Karpas-422 (cell line): ENCODE measurements around the gene SLC16A10. TPM values are rescaled to one million over a fixed set of nuclear protein-coding genes. Genes with fewer than 3 reads are reported as not detected.

Experiments
- DNase-seq: peaks from one replicate; pipeline ENCODE4 v3.0.0-alpha.2; 2015
- H2AFZ ChIP-seq: fragments of 200-600 bp; sonication (generic); 2 replicates; pipeline ENCODE4 v1.6.1; 2014; ENCODE audit warnings: antibody characterized with exemption, low read length, mixed read lengths
- H3K27ac ChIP-seq: fragments of 200-600 bp; sonication (generic); 2 replicates; pipeline ENCODE4 v1.5.1; 2014; ENCODE audit warnings: mild to moderate bottlenecking, low read length, moderate library complexity
- H3K27me3 ChIP-seq: fragments of 200-600 bp; sonication (generic); 2 replicates; pipeline ENCODE4 v1.6.1; 2014; ENCODE audit warnings: low read length, mixed read lengths
- H3K36me3 ChIP-seq: fragments of 200-600 bp; sonication (generic); 2 replicates; pipeline ENCODE4 v1.6.1; 2014; ENCODE audit warnings: low read length, mixed read lengths; ENCODE audit not compliant: insufficient read depth
- H3K4me1 ChIP-seq: fragments of 200-600 bp; sonication (generic); 2 replicates; pipeline ENCODE4 v1.6.1; 2014; ENCODE audit warnings: mild to moderate bottlenecking, low read length, mixed read lengths
- H3K4me2 ChIP-seq: fragments of 200-600 bp; sonication (generic); 2 replicates; pipeline ENCODE4 v1.6.1; 2014; ENCODE audit warnings: low read length, low read depth, mild to moderate bottlenecking; ENCODE audit not compliant: poor library complexity, severe bottlenecking
- H3K4me3 ChIP-seq: fragments of 200-600 bp; sonication (generic); 2 replicates; pipeline ENCODE4 v1.5.1; 2014; ENCODE audit warnings: mild to moderate bottlenecking, antibody characterized with exemption, low read length, mixed read lengths
- H3K79me2 ChIP-seq: fragments of 200-600 bp; sonication (generic); 2 replicates; pipeline ENCODE4 v1.6.1; 2014; ENCODE audit warnings: mild to moderate bottlenecking, low read length, mixed read lengths
- H3K9ac ChIP-seq: fragments of 200-600 bp; sonication (generic); 2 replicates; pipeline ENCODE4 v1.6.0; 2014; ENCODE audit warnings: low read length
- H3K9me2 ChIP-seq: fragments of 200-600 bp; sonication (generic), shearing (Covaris generic); replicated peaks from 2 replicates; pipeline ENCODE4 v1.6.0; 2014; ENCODE audit warnings: mild to moderate bottlenecking, low read length, moderate library complexity; ENCODE audit not compliant: insufficient read depth
- H3K9me3 ChIP-seq: fragments of 300-700, 200-600 bp; sonication (generic); 2 replicates; pipeline ENCODE4 v1.6.1; 2014; ENCODE audit warnings: low read length, mixed read lengths
- H4K20me1 ChIP-seq: fragments of 200-600 bp; sonication (generic); 2 replicates; pipeline ENCODE4 v1.6.1; 2014; ENCODE audit warnings: mild to moderate bottlenecking, antibody characterized with exemption, low read length, low read depth; ENCODE audit not compliant: insufficient read depth
- total RNA-seq: library from RNA; depleted of rRNA; stranded (reverse); fragments of >200 nt; shearing (Covaris generic); gene quantifications from 2 replicates; pipeline ENCODE4 v1.2.3, GENCODE V29; 2014; ENCODE audit warnings: low replicate concordance

Gene SLC16A10
- total RNA-seq, 1 experiment from 2014 or later = 0.37 TPM

- no peaks in the 10 kb centered on the region for H3K9me2 ChIP-seq
- no peaks in the 10 kb centered on the region for H3K27me3 ChIP-seq
- H4K20me1 ChIP-seq = no peaks in the 10 kb centered on the region
- no peak overlapping the region for H3K27ac ChIP-seq
- no peak for DNase-seq
- H3K4me3 ChIP-seq = no peak overlapping the region
- peaks cover 72% of the 10 kb centered on the region for H3K79me2 ChIP-seq
- peaks cover 54% of the 10 kb centered on the region for H3K36me3 ChIP-seq
- peaks cover 19% of the 10 kb centered on the region for H3K4me1 ChIP-seq
- H2AFZ ChIP-seq = no peak overlapping the region
- H3K9me3 ChIP-seq = no peaks in the 10 kb centered on the region
- no peak overlapping the region for H3K9ac ChIP-seq
- H3K4me2 ChIP-seq = no peak overlapping the region
Observed at GRCh38 chr6:111270121-111270520, 182.8 kb downstream of the SLC16A10 start.

DNA sequence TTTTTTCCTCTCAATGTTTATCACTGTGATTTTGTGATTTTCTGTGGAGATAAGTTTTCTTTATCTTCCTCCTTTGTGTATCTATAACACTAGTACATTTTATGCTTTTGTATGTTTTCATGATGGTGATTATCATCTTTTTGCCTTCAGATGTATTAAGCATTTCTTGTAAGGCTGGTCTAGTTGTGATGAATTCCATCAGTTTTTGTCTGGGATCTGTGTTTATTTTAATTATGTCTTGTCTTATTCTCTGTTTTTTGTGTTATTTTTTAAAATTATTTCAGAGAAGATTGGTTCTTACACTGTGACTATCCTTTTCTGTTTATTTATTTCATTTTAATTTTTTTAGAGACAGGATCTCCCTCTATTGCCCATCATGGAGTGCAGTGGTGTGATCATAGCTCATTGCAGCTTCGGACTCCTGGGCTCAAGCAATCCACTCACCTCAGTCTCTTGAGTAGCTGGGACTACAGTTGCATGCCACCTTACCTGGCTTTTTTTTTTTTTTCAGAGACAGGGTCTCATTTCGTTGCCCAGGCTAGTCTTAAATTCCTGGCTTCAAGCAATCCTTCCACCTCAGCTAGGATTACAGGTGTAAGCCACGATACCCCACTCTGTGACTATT lies 187.4 kb downstream of the SLC16A10 start:
- no peaks in the 10 kb centered on the region for H3K9me2 ChIP-seq

GRCh38 chr6:111276335-111276734 lies 189.0 kb downstream of the SLC16A10 start:
- Histone ChIP-seq H3K36me3 (peaks cover 73% of the 10 kb centered on the region), H3K27me3 (no peaks in the 10 kb centered on the region), H3K4me3 (no peak overlapping the region), H2AFZ (no peak overlapping the region), H3K4me2 (no peak overlapping the region), H3K4me1 (no peaks in the 10 kb centered on the region), H3K9me3 (no peaks in the 10 kb centered on the region), H3K9me2 (no peaks in the 10 kb centered on the region), H4K20me1 (no peaks in the 10 kb centered on the region), H3K9ac (no peak overlapping the region), H3K27ac (no peak overlapping the region), H3K79me2 (peaks cover 50% of the 10 kb centered on the region)
- DNase-seq = no peak

More for the DNA sequence above, 187.4 kb downstream of the SLC16A10 start:
- DNase-seq = no peak
- Histone ChIP-seq H3K9me3 (no peaks in the 10 kb centered on the region), H3K4me1 (no peaks in the 10 kb centered on the region), H3K79me2 (peaks cover 47% of the 10 kb centered on the region), H3K4me3 (no peak overlapping the region), H3K36me3 (peaks cover 63% of the 10 kb centered on the region), H3K27ac (no peak overlapping the region), H4K20me1 (no peaks in the 10 kb centered on the region), H3K27me3 (no peaks in the 10 kb centered on the region), H3K4me2 (no peak overlapping the region), H3K9ac (no peak overlapping the region), H2AFZ (no peak overlapping the region)

DNA sequence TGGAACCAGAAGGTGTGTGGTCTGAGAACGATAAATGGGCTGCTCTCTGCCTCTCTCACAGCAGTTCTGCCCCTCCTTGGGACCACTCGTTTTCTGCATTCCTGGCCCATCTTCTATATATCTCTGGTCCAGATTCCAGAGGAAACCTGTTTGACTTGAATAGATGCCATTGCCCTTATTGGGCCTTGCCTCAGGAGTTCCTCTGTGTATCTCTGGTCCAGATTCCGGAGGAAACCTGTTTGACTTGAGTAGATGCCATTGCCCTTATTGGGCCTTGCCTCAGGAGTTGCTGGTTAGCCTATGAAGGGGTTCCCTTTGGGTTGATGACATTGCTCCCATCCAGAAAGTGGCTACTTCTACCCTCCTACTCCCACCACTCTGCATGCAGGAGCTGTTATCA lies 189.4 kb downstream of the SLC16A10 start:
- Histone ChIP-seq H3K27me3 (no peaks in the 10 kb centered on the region), H2AFZ (no peak overlapping the region), H3K4me3 (no peak overlapping the region), H3K36me3 (peaks cover 74% of the 10 kb centered on the region), H3K4me1 (no peaks in the 10 kb centered on the region; the same call in 1 of the 2 replicates), H3K79me2 (peaks cover 52% of the 10 kb centered on the region), H3K4me2 (no peak overlapping the region), H3K9me3 (no peaks in the 10 kb centered on the region), H4K20me1 (no peaks in the 10 kb centered on the region), H3K9me2 (no peaks in the 10 kb centered on the region), H3K9ac (no peak overlapping the region), H3K27ac (no peak overlapping the region)
- DNase-seq = no peak

DNA sequence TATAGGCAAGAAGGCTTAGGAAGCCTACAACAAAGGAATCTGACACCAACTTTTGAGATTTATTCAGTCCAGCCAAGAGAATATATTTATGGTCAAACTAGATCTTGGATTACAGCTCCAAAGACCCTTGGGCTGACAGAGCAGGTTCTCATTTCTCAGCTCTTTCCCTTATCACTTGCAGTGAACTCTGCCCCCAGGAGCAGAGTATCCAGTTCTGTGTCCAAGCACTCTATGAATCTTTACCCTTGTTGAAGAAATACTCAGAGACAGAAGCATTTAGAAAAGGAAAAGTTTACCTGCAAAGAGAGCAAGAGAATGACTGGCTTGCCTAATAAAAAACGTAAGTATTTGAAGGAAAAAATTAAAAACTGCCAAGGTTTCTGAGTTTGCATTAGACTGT lies 190.5 kb downstream of the SLC16A10 start:
- Histone ChIP-seq H3K9ac (no peak overlapping the region), H2AFZ (no peak overlapping the region), H3K9me2 (no peaks in the 10 kb centered on the region), H3K27ac (no peak overlapping the region), H3K4me2 (no peak overlapping the region), H4K20me1 (no peaks in the 10 kb centered on the region), H3K27me3 (no peaks in the 10 kb centered on the region), H3K79me2 (peaks cover 57% of the 10 kb centered on the region), H3K9me3 (no peaks in the 10 kb centered on the region), H3K36me3 (peaks cover 78% of the 10 kb centered on the region), H3K4me3 (no peak overlapping the region), H3K4me1 (peaks cover 10% of the 10 kb centered on the region)
- no peak for DNase-seq

DNA sequence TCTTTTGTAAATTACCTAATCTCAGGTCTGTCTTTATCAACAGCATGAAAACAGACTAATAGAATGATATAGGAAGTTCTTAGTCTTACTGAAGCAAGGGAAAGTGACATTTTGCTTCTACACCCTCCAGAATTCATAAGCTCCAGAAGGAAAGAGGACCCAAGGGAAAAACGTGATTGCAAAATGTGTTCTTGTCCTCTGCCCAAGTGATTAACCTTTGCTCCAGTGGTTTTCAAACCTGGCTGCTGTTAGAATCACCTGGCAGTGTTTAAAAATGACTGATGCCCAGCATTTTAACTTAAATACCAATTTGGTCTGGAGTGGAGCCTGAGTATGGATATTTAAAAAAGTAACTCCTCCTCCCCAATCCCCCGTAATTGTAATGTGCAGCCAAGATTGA lies 191.4 kb downstream of the SLC16A10 start:
- no peak overlapping the region for H3K27ac ChIP-seq
- peaks cover 20% of the 10 kb centered on the region for H3K4me1 ChIP-seq
- no peak overlapping the region for H3K9ac ChIP-seq
- H3K79me2 ChIP-seq = peaks cover 48% of the 10 kb centered on the region
- no peaks in the 10 kb centered on the region for H4K20me1 ChIP-seq
- no peaks in the 10 kb centered on the region for H3K27me3 ChIP-seq
- H3K36me3 ChIP-seq = peaks cover 70% of the 10 kb centered on the region
- no peak overlapping the region for H3K4me3 ChIP-seq
- no peak overlapping the region for H3K4me2 ChIP-seq
- no peak overlapping the region for H2AFZ ChIP-seq
- no peaks in the 10 kb centered on the region for H3K9me3 ChIP-seq
- DNase-seq = no peak
- no peaks in the 10 kb centered on the region for H3K9me2 ChIP-seq

DNA sequence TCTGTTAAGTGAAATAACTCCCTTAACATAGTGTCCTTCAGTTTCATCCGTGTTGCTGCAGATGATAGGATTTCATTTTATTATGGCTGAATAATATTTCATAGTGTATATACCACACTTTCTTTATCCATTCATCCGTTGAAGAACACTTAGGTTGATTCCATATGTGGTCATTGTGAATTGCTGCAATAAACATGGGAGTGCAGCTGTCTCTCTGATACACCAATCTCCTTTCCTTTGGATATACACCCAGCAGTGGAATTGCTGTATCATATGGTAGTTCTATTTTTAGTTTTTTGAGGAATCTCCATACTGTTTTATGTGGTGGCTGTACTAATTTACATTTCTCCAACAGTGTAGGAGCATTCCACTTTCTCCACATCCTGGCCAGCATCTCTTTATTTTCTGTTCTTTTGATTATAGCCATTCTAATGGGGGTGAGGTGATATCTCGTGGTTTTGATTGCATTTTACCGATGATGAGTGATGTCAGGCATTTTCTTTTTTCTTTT lies 193.2 kb downstream of the SLC16A10 start:
- Histone ChIP-seq H3K9ac (no peak overlapping the region), H3K9me3 (no peaks in the 10 kb centered on the region), H3K36me3 (peaks cover 54% of the 10 kb centered on the region), H4K20me1 (no peaks in the 10 kb centered on the region), H3K4me1 (peaks cover 29% of the 10 kb centered on the region), H2AFZ (no peak overlapping the region), H3K79me2 (peaks cover 33% of the 10 kb centered on the region), H3K9me2 (no peaks in the 10 kb centered on the region), H3K27me3 (no peaks in the 10 kb centered on the region), H3K4me3 (no peak overlapping the region), H3K4me2 (no peak overlapping the region), H3K27ac (no peak overlapping the region)
- DNase-seq = no peak
